ENCODE data around the gene RAB3GAP2.

RAB3GAP2 gene

GRCh38 chr1:220198186-220199005 is 73.9 kb downstream of the RAB3GAP2 start:
- no peak for TF ChIP-seq CTCF (conservative IDR thresholded peaks at IDR 0.05; ENCODE audit: low read depth, low read length)
- H3K4me3 ChIP-seq (ENCODE audit: low read length) = no peak overlapping the region
- DNase-seq (ENCODE audit: low read depth) = no peak

- no peak for TF ChIP-seq CTCF (conservative IDR thresholded peaks at IDR 0.05; ENCODE audit: low read depth, low read length)
- DNase-seq (ENCODE audit: low read depth) = no peak
- H3K4me3 ChIP-seq (ENCODE audit: low read length) = no peak overlapping the region
Observed at GRCh38 chr1:220195701-220196100, 76.6 kb downstream of the RAB3GAP2 start.

GRCh38 chr1:220189750-220190347 is 82.4 kb downstream of the RAB3GAP2 start:
- DNase-seq (ENCODE audit: low read depth) = no peak
- peak; percentile 55 for TF ChIP-seq CTCF (conservative IDR thresholded peaks at IDR 0.05; ENCODE audit: low read depth, low read length)
- H3K4me3 ChIP-seq (ENCODE audit: low read length) = no peak overlapping the region

GRCh38 chr1:220188538-220188937 is 83.7 kb downstream of the RAB3GAP2 start:
- TF ChIP-seq CTCF (conservative IDR thresholded peaks at IDR 0.05; ENCODE audit: low read depth, low read length) = no peak
- H3K4me3 ChIP-seq (ENCODE audit: low read length) = no peak overlapping the region
- no peak for DNase-seq (ENCODE audit: low read depth)

- DNase-seq (ENCODE audit: low read depth) = no peak
- no peak overlapping the region for H3K4me3 ChIP-seq (ENCODE audit: low read length)
- no peak for TF ChIP-seq CTCF (conservative IDR thresholded peaks at IDR 0.05; ENCODE audit: low read depth, low read length)
Observed at GRCh38 chr1:220186752-220187151, 85.5 kb downstream of the RAB3GAP2 start.

GRCh38 chr1:220184506-220184905 is 87.7 kb downstream of the RAB3GAP2 start:
- H3K4me3 ChIP-seq (ENCODE audit: low read length) = no peak overlapping the region
- TF ChIP-seq CTCF (conservative IDR thresholded peaks at IDR 0.05; ENCODE audit: low read depth, low read length) = no peak
- no peak for DNase-seq (ENCODE audit: low read depth)

GRCh38 chr1:220182656-220183055 is 89.6 kb downstream of the RAB3GAP2 start:
- no peak for TF ChIP-seq CTCF (conservative IDR thresholded peaks at IDR 0.05; ENCODE audit: low read depth, low read length)

More at GRCh38 chr1:220182656-220183055, 89.6 kb downstream of the RAB3GAP2 start:
- DNase-seq (ENCODE audit: low read depth) = no peak
- H3K4me3 ChIP-seq (ENCODE audit: low read length) = no peak overlapping the region
